B cell (primary cell): ENCODE measurements around the gene IL22RA1.

Experiments
- CTCF ChIP-seq: fragments of 200-600 bp; IDR thresholded peaks from one replicate; pipeline ENCODE4 v1.8.0; 2022; ENCODE audit warnings: antibody characterized with exemption, mild to moderate bottlenecking
- EZH2 ChIP-seq: IDR thresholded peaks from 2 replicates; pipeline ENCODE4 v1.6.1; 2012; ENCODE audit warnings: borderline replicate concordance, low read depth, mild to moderate bottlenecking, moderate library complexity, low read length; ENCODE audit not compliant: insufficient read depth, poor library complexity, severe bottlenecking

- no peak for TF ChIP-seq CTCF
- TF ChIP-seq EZH2, result no peak
These were observed 65.5 kb downstream of the IL22RA1 start for GRCh38 chr1:24077278-24077978.
